Body of pancreas (tissue), 4 donors: ENCODE data around the gene DUSP5.

ENCODE experiments used
- POLR2A ChIP-seq, 3 donors: fragments of 450-650 bp; IDR thresholded peaks; one replicate each; pipeline ENCODE4 v1.6.1; 2016; ENCODE audit warnings: antibody characterized with exemption in 3 of 3, mild to moderate bottlenecking in 2 of 3
- TF ChIP-seq, protein P1 (sequence below), 7 experiments: fragments of 450-650 bp in 4 of 7; fragments of 200-600 bp in 3 of 7; sonication (generic) in 3 of 7; IDR thresholded peaks; one replicate each; pipeline ENCODE4 v1.5.1; 2016 to 2019; ENCODE audit warnings: antibody characterized with exemption in 7 of 7

- TF ChIP-seq, protein P1, sequence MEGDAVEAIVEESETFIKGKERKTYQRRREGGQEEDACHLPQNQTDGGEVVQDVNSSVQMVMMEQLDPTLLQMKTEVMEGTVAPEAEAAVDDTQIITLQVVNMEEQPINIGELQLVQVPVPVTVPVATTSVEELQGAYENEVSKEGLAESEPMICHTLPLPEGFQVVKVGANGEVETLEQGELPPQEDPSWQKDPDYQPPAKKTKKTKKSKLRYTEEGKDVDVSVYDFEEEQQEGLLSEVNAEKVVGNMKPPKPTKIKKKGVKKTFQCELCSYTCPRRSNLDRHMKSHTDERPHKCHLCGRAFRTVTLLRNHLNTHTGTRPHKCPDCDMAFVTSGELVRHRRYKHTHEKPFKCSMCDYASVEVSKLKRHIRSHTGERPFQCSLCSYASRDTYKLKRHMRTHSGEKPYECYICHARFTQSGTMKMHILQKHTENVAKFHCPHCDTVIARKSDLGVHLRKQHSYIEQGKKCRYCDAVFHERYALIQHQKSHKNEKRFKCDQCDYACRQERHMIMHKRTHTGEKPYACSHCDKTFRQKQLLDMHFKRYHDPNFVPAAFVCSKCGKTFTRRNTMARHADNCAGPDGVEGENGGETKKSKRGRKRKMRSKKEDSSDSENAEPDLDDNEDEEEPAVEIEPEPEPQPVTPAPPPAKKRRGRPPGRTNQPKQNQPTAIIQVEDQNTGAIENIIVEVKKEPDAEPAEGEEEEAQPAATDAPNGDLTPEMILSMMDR (IDR thresholded peaks at IDR 0.05): no peak
- no peak for TF ChIP-seq POLR2A (IDR thresholded peaks at IDR 0.05)
Measured at GRCh38 chr10:110509560-110509959, 11.9 kb downstream of the DUSP5 start.
